Esophagus squamous epithelium (tissue), 5 donors: ENCODE results near the gene GORASP1. TPM values are rescaled to one million over a fixed set of nuclear protein-coding genes. Genes with fewer than 3 reads are reported as not detected.

ENCODE experiments used
- DNase-seq: peaks from one replicate; lab custom pipeline; 2025; lab: John Stamatoyannopoulos, UW
- H3K27ac ChIP-seq, 4 donors: fragments of 200-600 bp; sonication (generic); one replicate each; pipeline ENCODE4 v1.5.1; 2016 to 2019; ENCODE audit warnings: mild to moderate bottlenecking in 1 of 4
- H3K27me3 ChIP-seq, 4 donors: fragments of 200-600 bp; sonication (generic); 1 replicate in 3 of 4; 2 replicates in 1 of 4; pipeline versions ENCODE4 v1.5.1 to v1.6.0; 2017 to 2021; ENCODE audit warnings: antibody characterized with exemption in 1 of 4
- H3K36me3 ChIP-seq, 3 donors: fragments of 200-600 bp; sonication (generic); one replicate each; pipeline ENCODE4 v1.5.1; 2016 to 2019
- H3K4me1 ChIP-seq, 3 donors: fragments of 200-600 bp; sonication (generic); one replicate each; pipeline ENCODE4 v1.5.1; 2017 to 2019
- H3K4me3 ChIP-seq, 4 donors: fragments of 200-600 bp; sonication (generic); 1 replicate in 3 of 4; 2 replicates in 1 of 4; pipeline ENCODE4 v1.5.1; 2016 to 2019; ENCODE audit warnings: mild to moderate bottlenecking in 2 of 4, moderate library complexity in 1 of 4
- H3K9me3 ChIP-seq, 3 donors: fragments of 200-600 bp; sonication (generic); one replicate each; pipeline ENCODE4 v1.5.1; 2016 to 2019
- CTCF ChIP-seq, 6 experiments: fragments of 450-650 bp in 4 of 6; fragments of 200-600 bp in 2 of 6; sonication (generic) in 2 of 6; IDR thresholded peaks; one replicate each; pipeline ENCODE4 v1.5.1; 2016 to 2019; ENCODE audit warnings: antibody characterized with exemption in 6 of 6, mild to moderate bottlenecking in 4 of 6, moderate library complexity in 4 of 6
- POLR2A ChIP-seq, 4 donors: fragments of 450-650 bp; IDR thresholded peaks; one replicate each; pipeline ENCODE4 v1.6.1; 2017; ENCODE audit warnings: antibody characterized with exemption in 4 of 4, mild to moderate bottlenecking in 4 of 4, moderate library complexity in 3 of 4
- WGBS, 2 donors: methylation state at CpG; one replicate each; pipeline ENCODE4 v1.1.5; 2018; 5-methylcytosine and 5-hydroxymethylcytosine counted together
- intact Hi-C: fragments of 100-400 bp; cut with DNase I; formaldehyde crosslinking; loops from one replicate; pipeline ENCODE4 v1.15.0; 2022
- total RNA-seq, 4 donors: library from RNA; depleted of rRNA; stranded (reverse); fragments of >200 nt; gene quantifications; one replicate each; pipeline ENCODE4 v1.1.0, GENCODE V29; 2016
- donor health status: DM: yes; HTN: yes; CAD: no.

Gene GORASP1
- total RNA-seq, 4 donors from 2014 or later, result 26.4 to 102 (median 43.8) TPM

GRCh38 chr3:39137991-39138803, 30.8 kb upstream of the GORASP1 start:
- H3K27ac ChIP-seq, result no peak overlapping the region
- WGBS, 2 donors, result 76 to 94% methylated on average over 7 to 9 of the region's 10 CpGs
- no peaks in the 10 kb centered on the region for H3K27me3 ChIP-seq
- DNase-seq, result no peak
- intact Hi-C loops, result no loop called here
- peaks cover 23 to 85% (median 30%) of the 10 kb centered on the region in 3 donors for H3K4me1 ChIP-seq
- peaks cover under 1 to 40% (median 12%) of the 10 kb centered on the region in 3 donors for H3K36me3 ChIP-seq
- no peaks in the 10 kb centered on the region for H3K9me3 ChIP-seq
- TF ChIP-seq CTCF (IDR thresholded peaks at IDR 0.05), result no peak
- no peak for TF ChIP-seq POLR2A (IDR thresholded peaks at IDR 0.05)
- no peak overlapping the region for H3K4me3 ChIP-seq

- Histone ChIP-seq H3K4me1 (peaks cover 20 to 85% (median 27%) of the 10 kb centered on the region in 3 donors), H3K36me3 (peaks cover 0 to 33% (median 5%) of the 10 kb centered on the region in 3 donors), H3K27me3 (no peaks in the 10 kb centered on the region), H3K27ac (no peak overlapping the region), H3K9me3 (no peaks in the 10 kb centered on the region), H3K4me3 (no peak overlapping the region)
- intact Hi-C loops, result no loop called here
- DNase-seq, result no peak
- 87 to 93% methylated on average over 9 to 10 of the region's 18 CpGs for WGBS, 2 donors
- no peak for TF ChIP-seq CTCF (IDR thresholded peaks at IDR 0.05)
- no peak for TF ChIP-seq POLR2A (IDR thresholded peaks at IDR 0.05)
Observed at GRCh38 chr3:39137435-39137936, 30.1 kb upstream of the GORASP1 start.

- intact Hi-C loops, result no loop called here
- Histone ChIP-seq H3K4me1 (peaks cover 13 to 85% (median 20%) of the 10 kb centered on the region in 3 donors), H3K27me3 (no peaks in the 10 kb centered on the region), H3K36me3 (peaks cover 0 to 26% (median 0%) of the 10 kb centered on the region in 3 donors), H3K9me3 (no peaks in the 10 kb centered on the region), H3K27ac (no peak overlapping the region), H3K4me3 (no peak overlapping the region)
- WGBS, 2 donors, result 95 to 97% methylated on average over 8 to 14 of the region's 21 CpGs
- TF ChIP-seq POLR2A (IDR thresholded peaks at IDR 0.05), result no peak
- DNase-seq, result no peak
Observed at GRCh38 chr3:39136533-39137434, 29.4 kb upstream of the GORASP1 start.

- WGBS, 2 donors, result 67 to 88% methylated on average over 3 to 5 of the region's 8 CpGs
- no peaks in the 10 kb centered on the region for H3K27me3 ChIP-seq
- peak overlapping the region in 2 of 4 donors; percentile 33 to 40 for H3K27ac ChIP-seq
- no peak overlapping the region for H3K4me3 ChIP-seq
- intact Hi-C loops, result no loop called here
- no peak for DNase-seq
- peaks cover 0 to 81% (median 5%) of the 10 kb centered on the region in 3 donors for H3K4me1 ChIP-seq
- TF ChIP-seq CTCF (IDR thresholded peaks at IDR 0.05) (no peak), POLR2A (IDR thresholded peaks at IDR 0.05) (no peak)
- peaks cover 0 to 20% (median 0%) of the 10 kb centered on the region in 3 donors for H3K36me3 ChIP-seq
- no peaks in the 10 kb centered on the region for H3K9me3 ChIP-seq
Observed at GRCh38 chr3:39135170-39135805, 27.9 kb upstream of the GORASP1 start.

- peaks cover 0 to 20% (median 0%) of the 10 kb centered on the region in 3 donors for H3K36me3 ChIP-seq
- intact Hi-C loops, result no loop called here
- H3K4me1 ChIP-seq, result peaks cover 0 to 72% (median 0%) of the 10 kb centered on the region in 3 donors
- no peak overlapping the region for H3K4me3 ChIP-seq
- no peaks in the 10 kb centered on the region for H3K27me3 ChIP-seq
- DNase-seq, result no peak
- no peak overlapping the region for H3K27ac ChIP-seq
- no peaks in the 10 kb centered on the region for H3K9me3 ChIP-seq
- TF ChIP-seq CTCF (IDR thresholded peaks at IDR 0.05) (no peak), POLR2A (IDR thresholded peaks at IDR 0.05) (no peak)
- WGBS, 2 donors, result 68 to 96% methylated on average over 5 to 7 of the region's 7 CpGs
Observed at GRCh38 chr3:39134305-39134704, 26.9 kb upstream of the GORASP1 start.
